Liver (tissue), 4 donors: Measurements from ENCODE around the gene NUDT22. TPM values are rescaled to one million over a fixed set of nuclear protein-coding genes. Genes with fewer than 3 reads are reported as not detected.

Experiments
- polyA plus RNA-seq, 2 donors: library from polyadenylated mRNA; stranded (reverse) in 1 of 2; unstranded in 1 of 2; fragments of 200-250 nt in 1 of 2; fragments of >200 nt in 1 of 2; fragmentation: Nextera tagmentation in 1 of 2; extraction: Ambion mirVana in 1 of 2; gene quantifications; one replicate each; pipeline versions ENCODE4 v1.2.1 to v1.2.3, GENCODE V29; 2013 to 2015
- total RNA-seq, 2 donors: library from RNA; depleted of rRNA; stranded (reverse); fragments of >200 nt; gene quantifications; one replicate each; pipeline ENCODE4 v1.2.3, GENCODE V29; 2014
- donor health status: healthy.
- donor health status: healthy.
- donor health status: healthy.

Gene NUDT22
- total and polyA plus RNA-seq, 4 donors = 20.0 to 47.8 (median 41.2) TPM

Other genes with a start within 250 kb of the NUDT22 start
- gene OTUB1, start 239.8 kb upstream of the NUDT22 start, total RNA-seq = 10 to 100 TPM; 18.8 to 21.9 TPM
- 10 to 100 TPM; 35.1 to 44.6 TPM for gene OTUB1, start 239.8 kb upstream of the NUDT22 start, polyA plus RNA-seq
- under 1 TPM in 1 of 2 donors, not detected in 1; 0.05 TPM for gene FLRT1, start 190.3 kb upstream of the NUDT22 start, total RNA-seq
- under 1 TPM; 0.02 to 0.32 TPM for gene FLRT1, start 190.3 kb upstream of the NUDT22 start, polyA plus RNA-seq
- gene MACROD1, start 60.2 kb upstream of the NUDT22 start, total RNA-seq = 10 to 100 TPM in 1 of 2 donors, 1 to 10 TPM in 1; 8.9 to 12.6 TPM
- 10 to 100 TPM; 13.5 to 25.9 TPM for gene MACROD1, start 60.2 kb upstream of the NUDT22 start, polyA plus RNA-seq
- 10 to 100 TPM; 51.3 to 58.1 TPM for gene STIP1, start 40.1 kb upstream of the NUDT22 start, total RNA-seq
- gene STIP1, start 40.1 kb upstream of the NUDT22 start, polyA plus RNA-seq = 10 to 100 TPM; 22.6 to 33.7 TPM
- 10 to 100 TPM; 11.0 to 47.2 TPM for gene FERMT3, start 19.6 kb upstream of the NUDT22 start, total RNA-seq
- 1 to 10 TPM; 3.4 to 8.5 TPM for gene FERMT3, start 19.6 kb upstream of the NUDT22 start, polyA plus RNA-seq
- 10 to 100 TPM; 14.0 to 22.9 TPM for gene TRPT1, start 88 bp upstream of the NUDT22 start, total RNA-seq
- gene TRPT1, start 88 bp upstream of the NUDT22 start, polyA plus RNA-seq = 10 to 100 TPM; 18.7 to 37.8 TPM
- gene DNAJC4, start 4.3 kb downstream of the NUDT22 start, total RNA-seq = 10 to 100 TPM in 1 of 2 donors, 1 to 10 TPM in 1; 8.5 to 25.9 TPM
- gene DNAJC4, start 4.3 kb downstream of the NUDT22 start, polyA plus RNA-seq = 10 to 100 TPM; 22.7 to 24.3 TPM
- 1 to 10 TPM; 3.6 to 9.5 TPM for gene VEGFB, start 8.3 kb downstream of the NUDT22 start, total RNA-seq
- 10 to 100 TPM; 11.9 to 17.3 TPM for gene VEGFB, start 8.3 kb downstream of the NUDT22 start, polyA plus RNA-seq
- gene FKBP2, start 14.8 kb downstream of the NUDT22 start, total RNA-seq = 10 to 100 TPM; 60.8 to 79.0 TPM
- gene FKBP2, start 14.8 kb downstream of the NUDT22 start, polyA plus RNA-seq = 100 to 1,000 TPM; 170 to 241 TPM
- 10 to 100 TPM; 34.9 to 41.7 TPM for gene PPP1R14B, start 20.7 kb downstream of the NUDT22 start, total RNA-seq
- gene PPP1R14B, start 20.7 kb downstream of the NUDT22 start, polyA plus RNA-seq = 10 to 100 TPM; 24.2 to 57.6 TPM
- gene PLCB3, start 25.3 kb downstream of the NUDT22 start, total RNA-seq = 1 to 10 TPM; 7.7 to 8.5 TPM
- gene PLCB3, start 25.3 kb downstream of the NUDT22 start, polyA plus RNA-seq = 1 to 10 TPM in 1 of 2 donors, under 1 TPM in 1; 0.79 to 3.1 TPM
- 10 to 100 TPM; 16.0 to 21.1 TPM for gene BAD, start 58.4 kb downstream of the NUDT22 start, total RNA-seq
- gene BAD, start 58.4 kb downstream of the NUDT22 start, polyA plus RNA-seq = 10 to 100 TPM; 39.3 to 39.5 TPM
- 10 to 100 TPM in 1 of 2 donors, 1 to 10 TPM in 1; 6.9 to 11.0 TPM for gene GPR137, start 59.6 kb downstream of the NUDT22 start, total RNA-seq
- 10 to 100 TPM in 1 of 2 donors, 1 to 10 TPM in 1; 6.7 to 22.2 TPM for gene GPR137, start 59.6 kb downstream of the NUDT22 start, polyA plus RNA-seq
- gene KCNK4, start 65.0 kb downstream of the NUDT22 start, total RNA-seq = not detected
- not detected for gene KCNK4, start 65.0 kb downstream of the NUDT22 start, polyA plus RNA-seq
- under 1 TPM in 1 of 2 donors, not detected in 1; 0.42 TPM for gene CATSPERZ, start 74.1 kb downstream of the NUDT22 start, total RNA-seq
- not detected for gene CATSPERZ, start 74.1 kb downstream of the NUDT22 start, polyA plus RNA-seq
- gene ESRRA, start 79.2 kb downstream of the NUDT22 start, total RNA-seq = 10 to 100 TPM; 19.8 to 64.8 TPM
- gene ESRRA, start 79.2 kb downstream of the NUDT22 start, polyA plus RNA-seq = 10 to 100 TPM; 13.9 to 55.3 TPM
- gene TRMT112, start 91.3 kb downstream of the NUDT22 start, total RNA-seq = 100 to 1,000 TPM in 1 of 2 donors, 10 to 100 TPM in 1; 52.5 to 137 TPM
- 100 to 1,000 TPM; 130 to 132 TPM for gene TRMT112, start 91.3 kb downstream of the NUDT22 start, polyA plus RNA-seq
- 10 to 100 TPM; 66.8 to 93.4 TPM for gene PRDX5, start 91.8 kb downstream of the NUDT22 start, total RNA-seq
- gene PRDX5, start 91.8 kb downstream of the NUDT22 start, polyA plus RNA-seq = 100 to 1,000 TPM; 176 to 201 TPM
- gene CCDC88B, start 113.9 kb downstream of the NUDT22 start, total RNA-seq = 1 to 10 TPM; 4.4 to 4.9 TPM
- 1 to 10 TPM; 3.5 to 3.6 TPM for gene CCDC88B, start 113.9 kb downstream of the NUDT22 start, polyA plus RNA-seq
- 10 to 100 TPM; 10.8 to 13.5 TPM for gene RPS6KA4, start 132.9 kb downstream of the NUDT22 start, total RNA-seq
- gene RPS6KA4, start 132.9 kb downstream of the NUDT22 start, polyA plus RNA-seq = 1 to 10 TPM; 2.0 to 9.1 TPM